GM12891 (cell line): ENCODE data around the gene PAK4.

Experiments
- PAX5 ChIP-seq: IDR thresholded peaks from 2 replicates; pipeline ENCODE4 v1.6.1; 2011; ENCODE audit warnings: low read length, moderate library complexity, mild to moderate bottlenecking; ENCODE audit not compliant: insufficient read depth, severe bottlenecking
- POLR2A ChIP-seq: IDR thresholded peaks from 2 replicates; pipeline ENCODE4 v1.6.1; 2011; ENCODE audit warnings: low read depth, low read length, control low read depth
- POLR2AphosphoS5 ChIP-seq: IDR thresholded peaks from 2 replicates; pipeline ENCODE4 v1.6.1; 2011; ENCODE audit warnings: low read depth, low read length, control low read depth

- TF ChIP-seq POLR2AphosphoS5: no peak
- no peak for TF ChIP-seq POLR2A
- TF ChIP-seq PAX5: no peak
These were observed 70.2 kb downstream of the PAK4 start for GRCh38 chr19:39195755-39196154.
